ENCODE results near the gene COPG1.

Gene COPG1

GRCh38 chr3:129295286-129295685 lies 45.9 kb downstream of the COPG1 start:
- no peak overlapping the region for H3K27ac Mint-ChIP-seq
- H3K27me3 Mint-ChIP-seq (ENCODE audit: low read depth, poor library complexity) = no peaks in the 10 kb centered on the region
- H3K4me1 Mint-ChIP-seq = no peaks in the 10 kb centered on the region
- H3K9me3 Mint-ChIP-seq = no peaks in the 10 kb centered on the region
- H3K4me3 Mint-ChIP-seq = no peak overlapping the region
- TF ChIP-seq, protein P1, sequence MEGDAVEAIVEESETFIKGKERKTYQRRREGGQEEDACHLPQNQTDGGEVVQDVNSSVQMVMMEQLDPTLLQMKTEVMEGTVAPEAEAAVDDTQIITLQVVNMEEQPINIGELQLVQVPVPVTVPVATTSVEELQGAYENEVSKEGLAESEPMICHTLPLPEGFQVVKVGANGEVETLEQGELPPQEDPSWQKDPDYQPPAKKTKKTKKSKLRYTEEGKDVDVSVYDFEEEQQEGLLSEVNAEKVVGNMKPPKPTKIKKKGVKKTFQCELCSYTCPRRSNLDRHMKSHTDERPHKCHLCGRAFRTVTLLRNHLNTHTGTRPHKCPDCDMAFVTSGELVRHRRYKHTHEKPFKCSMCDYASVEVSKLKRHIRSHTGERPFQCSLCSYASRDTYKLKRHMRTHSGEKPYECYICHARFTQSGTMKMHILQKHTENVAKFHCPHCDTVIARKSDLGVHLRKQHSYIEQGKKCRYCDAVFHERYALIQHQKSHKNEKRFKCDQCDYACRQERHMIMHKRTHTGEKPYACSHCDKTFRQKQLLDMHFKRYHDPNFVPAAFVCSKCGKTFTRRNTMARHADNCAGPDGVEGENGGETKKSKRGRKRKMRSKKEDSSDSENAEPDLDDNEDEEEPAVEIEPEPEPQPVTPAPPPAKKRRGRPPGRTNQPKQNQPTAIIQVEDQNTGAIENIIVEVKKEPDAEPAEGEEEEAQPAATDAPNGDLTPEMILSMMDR (IDR thresholded peaks at IDR 0.05) = no peak
- no peak for DNase-seq
- peaks cover 80% of the 10 kb centered on the region for H3K36me3 Mint-ChIP-seq (ENCODE audit: low read depth)

- Mint-ChIP-seq H3K27me3 (ENCODE audit: low read depth, poor library complexity) (no peaks in the 10 kb centered on the region), H3K9me3 (no peaks in the 10 kb centered on the region), H3K4me1 (peaks cover 27% of the 10 kb centered on the region), H3K27ac (peak overlapping the region; percentile 41), H3K36me3 (ENCODE audit: low read depth) (peaks cover 45% of the 10 kb centered on the region), H3K4me3 (peak overlapping the region; percentile 8)
- TF ChIP-seq, protein P1 (IDR thresholded peaks at IDR 0.05) = no peak
- no peak for DNase-seq
These were observed 54.9 kb downstream of the COPG1 start for GRCh38 chr3:129304146-129304961.

DNA sequence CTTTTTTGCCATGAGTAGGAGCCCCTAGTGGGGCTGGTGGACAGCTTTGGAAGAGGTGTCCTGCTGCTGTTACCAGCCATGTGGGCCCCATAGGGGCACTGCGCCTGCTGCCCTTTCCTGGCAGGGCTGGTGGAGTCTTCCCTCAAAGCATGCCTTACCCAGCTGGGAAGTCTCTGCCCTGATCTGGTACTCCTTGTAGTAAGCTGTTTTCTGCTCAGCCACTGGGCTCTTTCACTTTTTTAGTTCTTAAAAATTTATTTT lies 55.5 kb downstream of the COPG1 start:
- DNase-seq = no peak
- peak overlapping the region; percentile 41 for H3K27ac Mint-ChIP-seq
- TF ChIP-seq, protein P1 (IDR thresholded peaks at IDR 0.05) = no peak
- peaks cover 40% of the 10 kb centered on the region for H3K36me3 Mint-ChIP-seq (ENCODE audit: low read depth)
- H3K27me3 Mint-ChIP-seq (ENCODE audit: low read depth, poor library complexity) = no peaks in the 10 kb centered on the region
- no peak overlapping the region for H3K4me3 Mint-ChIP-seq
- peaks cover 27% of the 10 kb centered on the region for H3K4me1 Mint-ChIP-seq
- H3K9me3 Mint-ChIP-seq = no peaks in the 10 kb centered on the region

DNA sequence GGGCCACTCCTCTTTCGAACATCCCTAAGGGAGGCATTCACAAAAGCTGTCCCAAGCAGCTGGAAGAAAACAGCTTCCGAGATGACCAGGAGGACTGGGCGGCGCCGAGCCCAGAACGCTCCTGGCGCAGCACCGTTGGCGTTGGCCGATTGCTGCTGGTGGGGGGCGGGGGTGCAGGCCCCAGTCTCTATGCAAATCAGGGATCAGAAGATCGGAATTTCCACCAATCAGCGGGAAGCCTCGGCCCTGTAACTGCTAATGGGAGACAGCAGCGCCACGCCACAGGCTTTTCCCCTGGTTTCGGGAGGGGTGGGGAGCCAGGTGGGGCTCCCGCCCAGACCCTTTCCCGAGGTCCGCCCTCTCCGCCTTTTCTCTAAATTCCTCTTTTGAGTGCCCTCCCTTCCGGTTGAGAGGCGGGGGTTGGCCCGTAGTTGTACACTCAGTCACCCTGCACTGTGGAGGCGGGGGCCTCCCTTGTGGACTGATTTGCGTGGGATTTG lies 56.2 kb downstream of the COPG1 start:
- Mint-ChIP-seq H3K27ac (peak overlapping the region; percentile 97), H3K4me1 (peaks cover 27% of the 10 kb centered on the region), H3K27me3 (ENCODE audit: low read depth, poor library complexity) (no peaks in the 10 kb centered on the region), H3K9me3 (no peaks in the 10 kb centered on the region), H3K36me3 (ENCODE audit: low read depth) (peaks cover 34% of the 10 kb centered on the region), H3K4me3 (peak overlapping the region; percentile 73)
- peak; percentile 91 for DNase-seq
- TF ChIP-seq, protein P1 (IDR thresholded peaks at IDR 0.05) = no peak

DNA sequence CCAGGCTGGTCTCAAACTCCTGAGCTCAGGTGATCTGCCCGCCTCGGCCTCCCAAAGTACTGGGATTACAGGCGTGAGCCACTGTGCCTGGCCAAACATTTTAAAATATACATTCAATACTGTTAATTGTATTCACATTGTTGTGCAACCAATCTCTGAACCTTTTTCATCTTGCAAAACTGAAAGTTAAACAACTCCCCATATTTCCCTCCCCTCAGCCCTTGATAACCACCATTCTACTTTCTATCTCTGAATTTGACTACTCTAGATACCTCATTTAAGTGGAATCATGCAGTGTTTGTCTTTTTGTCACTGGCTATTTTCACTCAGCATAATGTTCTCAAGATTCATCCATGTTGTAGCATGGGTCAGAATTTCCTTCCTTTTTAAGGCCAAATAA lies 59.2 kb downstream of the COPG1 start:
- Mint-ChIP-seq H3K27ac (no peak overlapping the region), H3K36me3 (ENCODE audit: low read depth) (peaks cover 16% of the 10 kb centered on the region), H3K4me3 (no peak overlapping the region), H3K27me3 (ENCODE audit: low read depth, poor library complexity) (no peaks in the 10 kb centered on the region), H3K4me1 (peaks cover 37% of the 10 kb centered on the region), H3K9me3 (no peaks in the 10 kb centered on the region)
- TF ChIP-seq, protein P1 (IDR thresholded peaks at IDR 0.05) = no peak
- no peak for DNase-seq
